ENCODE results near the gene HKDC1. TPM values are rescaled to one million over a fixed set of nuclear protein-coding genes. Genes with fewer than 3 reads are reported as not detected.

Gene HKDC1
- total RNA-seq, 1 donor from 2014 or later, result 41.2 TPM

Other genes with a start within 250 kb of the HKDC1 start
- 27.7 TPM for gene KIFBP, start 231.5 kb upstream of the HKDC1 start, total RNA-seq
- 91.4 TPM for gene SRGN, start 132.2 kb upstream of the HKDC1 start, total RNA-seq
- gene VPS26A, start 96.2 kb upstream of the HKDC1 start, total RNA-seq, result 39.7 TPM
- gene SUPV3L1, start 40.1 kb upstream of the HKDC1 start, total RNA-seq, result 21.8 TPM
- gene HK1, start 58.2 kb downstream of the HKDC1 start, total RNA-seq, result 70.7 TPM
- 1.6 TPM for gene TACR2, start 196.6 kb downstream of the HKDC1 start, total RNA-seq
- gene TSPAN15, start 231.1 kb downstream of the HKDC1 start, total RNA-seq, result 108 TPM